Globus pallidus (tissue), 1 donor: ENCODE data around the gene ENTPD8.

ENCODE experiments used
- DNase-seq: peaks from one replicate; pipeline ENCODE4 v3.0.0-alpha.2; 2015; ENCODE audit warnings: low spot score

The ENTPD8 gene

DNA sequence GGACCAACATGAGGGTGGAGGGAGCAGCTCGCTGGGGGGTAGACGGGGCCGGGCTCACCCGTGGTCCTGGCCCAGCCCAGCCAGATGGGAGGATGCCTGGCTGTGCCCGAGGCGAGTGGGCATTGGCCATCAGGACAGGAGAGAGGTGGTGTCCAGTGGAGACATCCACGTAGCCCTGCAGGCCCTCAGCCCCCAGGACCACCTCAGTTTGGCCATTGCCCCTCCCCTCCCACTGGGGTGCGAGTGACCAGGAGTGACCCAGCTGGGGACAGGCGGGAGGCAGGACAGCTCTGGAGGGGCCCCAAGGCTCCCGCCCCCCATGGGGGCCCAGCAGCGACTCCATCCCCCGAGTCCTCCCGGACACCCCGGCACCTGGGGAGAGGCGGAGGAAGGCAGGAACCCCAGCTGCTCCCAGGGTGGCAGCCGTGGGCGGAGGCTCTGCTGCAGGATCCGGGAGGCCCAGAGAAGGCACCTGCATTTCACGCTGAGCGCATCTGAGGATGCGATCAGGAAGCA is 9.7 kb downstream of the ENTPD8 start:
- DNase-seq, result no peak

GRCh38 chr9:137430723-137431415 is 10.3 kb downstream of the ENTPD8 start:
- DNase-seq, result no peak

GRCh38 chr9:137429974-137430722 is 11.0 kb downstream of the ENTPD8 start:
- no peak for DNase-seq

- DNase-seq, result no peak
Observed at GRCh38 chr9:137429546-137429890, 11.6 kb downstream of the ENTPD8 start.

GRCh38 chr9:137428841-137429545 is 12.2 kb downstream of the ENTPD8 start:
- DNase-seq, result no peak

DNA sequence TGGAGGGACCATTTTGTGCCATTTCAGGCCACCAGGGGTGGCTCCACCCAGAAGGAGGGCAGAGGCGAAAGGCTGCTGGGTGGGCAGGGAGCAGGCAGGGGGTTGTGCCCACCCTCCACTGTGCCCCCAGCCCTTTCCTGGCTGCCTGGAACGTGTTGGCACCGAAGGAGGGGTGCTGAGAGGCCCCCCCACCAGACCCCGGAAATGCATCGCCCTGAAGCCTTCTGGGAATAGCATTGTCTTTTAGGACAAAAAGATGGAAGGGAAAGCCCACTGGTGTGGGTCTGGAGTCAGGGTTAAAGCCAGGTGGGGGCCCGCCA is 12.9 kb downstream of the ENTPD8 start:
- DNase-seq, result no peak

- no peak for DNase-seq
Observed at GRCh38 chr9:137427454-137428310, 13.5 kb downstream of the ENTPD8 start.

GRCh38 chr9:137426018-137426681 is 15.0 kb downstream of the ENTPD8 start:
- no peak for DNase-seq

GRCh38 chr9:137423514-137424291 is 17.5 kb downstream of the ENTPD8 start:
- no peak for DNase-seq

DNA sequence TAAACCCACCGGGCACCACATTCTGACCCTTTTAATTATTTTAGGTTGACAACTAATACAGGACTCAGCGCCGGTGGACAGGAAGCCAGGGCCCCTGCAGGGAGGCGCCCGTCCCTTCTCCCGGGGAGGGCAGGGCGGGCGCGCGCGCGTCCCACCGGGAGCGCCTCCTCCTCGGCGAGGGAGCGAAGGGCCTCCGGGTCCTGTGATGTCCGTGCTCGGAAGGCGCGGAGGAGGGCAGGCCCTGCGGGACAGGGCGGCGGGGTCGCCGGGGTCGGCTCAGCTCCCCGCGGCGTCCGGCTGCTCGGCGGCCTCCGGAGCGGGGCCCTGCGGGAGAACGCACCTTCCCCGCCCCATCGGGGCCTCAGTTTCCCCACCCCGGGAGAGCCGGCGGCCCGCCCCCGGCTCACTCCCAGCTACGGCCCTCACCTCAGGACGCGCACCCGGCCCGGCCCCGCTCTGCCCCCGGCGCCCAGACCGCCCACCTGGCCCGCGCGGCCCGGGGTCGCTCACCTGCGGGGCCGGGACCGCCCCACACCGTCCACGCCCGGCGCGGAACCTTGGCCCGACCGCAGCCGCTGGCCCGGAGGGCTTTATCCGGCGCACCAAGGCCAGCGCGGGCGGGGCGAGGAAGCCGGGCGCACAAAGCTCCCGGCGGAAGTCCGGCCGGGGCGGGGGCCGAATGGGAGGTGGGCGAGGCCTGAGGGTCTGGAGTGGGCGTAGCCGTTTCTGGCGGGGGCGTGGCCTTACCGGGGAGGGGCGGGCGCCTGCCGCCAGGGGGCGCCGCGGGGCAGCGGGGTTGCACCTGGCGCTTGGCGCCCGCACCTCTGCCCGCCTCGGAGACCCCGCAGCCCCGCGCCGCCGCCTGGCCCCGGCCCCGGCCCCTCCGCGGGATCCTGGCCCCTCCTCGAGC is 18.3 kb downstream of the ENTPD8 start, which contains the start of the genes EXD3 and NOXA1:
TSS of gene EXD3 (minus strand) at position 559 of the 910 bp plus-strand sequence. CDS start 27,805 bp downstream, outside the sequence.
TSS of gene NOXA1 (plus strand) at position 790 of the 910 bp plus-strand sequence. CDS start 137 bp downstream, outside the sequence.
- peak; percentile 87 for DNase-seq

DNA sequence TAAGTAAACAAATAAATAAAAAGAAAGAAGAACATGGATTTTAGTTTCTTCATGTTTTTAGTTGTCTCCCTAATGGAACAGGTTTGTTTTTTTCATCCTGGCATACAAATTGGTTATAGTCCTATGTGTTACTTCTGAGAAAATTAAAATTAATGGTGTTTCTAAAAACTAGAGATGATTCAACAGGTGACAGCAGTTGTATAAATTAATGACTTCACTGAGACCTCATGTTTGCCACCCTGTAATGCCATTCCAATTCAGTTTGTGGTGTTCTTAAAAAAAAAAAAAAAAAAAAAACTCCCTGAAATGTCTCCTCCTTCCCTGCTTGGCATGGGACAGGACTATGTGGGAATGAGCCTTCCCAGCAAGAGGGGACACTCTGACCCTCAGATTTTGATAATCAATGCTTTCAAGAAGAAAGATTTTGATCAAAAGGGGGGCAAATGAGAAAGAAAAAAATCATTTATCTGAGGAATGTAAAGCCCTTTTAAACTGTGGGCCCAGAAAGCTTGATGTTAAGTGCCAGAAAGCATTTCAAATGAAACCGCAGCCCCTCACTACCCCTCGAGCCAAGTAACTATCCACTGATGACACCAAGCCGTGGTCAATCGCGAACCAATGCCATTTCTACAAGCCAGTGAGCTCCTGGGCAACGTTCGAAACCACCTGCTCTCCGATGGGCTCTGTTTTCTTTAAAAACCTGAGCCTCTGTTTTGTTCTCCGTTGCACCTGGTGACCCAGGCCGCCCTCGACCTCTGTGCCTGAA is 19.1 kb downstream of the ENTPD8 start:
- no peak for DNase-seq

DNA sequence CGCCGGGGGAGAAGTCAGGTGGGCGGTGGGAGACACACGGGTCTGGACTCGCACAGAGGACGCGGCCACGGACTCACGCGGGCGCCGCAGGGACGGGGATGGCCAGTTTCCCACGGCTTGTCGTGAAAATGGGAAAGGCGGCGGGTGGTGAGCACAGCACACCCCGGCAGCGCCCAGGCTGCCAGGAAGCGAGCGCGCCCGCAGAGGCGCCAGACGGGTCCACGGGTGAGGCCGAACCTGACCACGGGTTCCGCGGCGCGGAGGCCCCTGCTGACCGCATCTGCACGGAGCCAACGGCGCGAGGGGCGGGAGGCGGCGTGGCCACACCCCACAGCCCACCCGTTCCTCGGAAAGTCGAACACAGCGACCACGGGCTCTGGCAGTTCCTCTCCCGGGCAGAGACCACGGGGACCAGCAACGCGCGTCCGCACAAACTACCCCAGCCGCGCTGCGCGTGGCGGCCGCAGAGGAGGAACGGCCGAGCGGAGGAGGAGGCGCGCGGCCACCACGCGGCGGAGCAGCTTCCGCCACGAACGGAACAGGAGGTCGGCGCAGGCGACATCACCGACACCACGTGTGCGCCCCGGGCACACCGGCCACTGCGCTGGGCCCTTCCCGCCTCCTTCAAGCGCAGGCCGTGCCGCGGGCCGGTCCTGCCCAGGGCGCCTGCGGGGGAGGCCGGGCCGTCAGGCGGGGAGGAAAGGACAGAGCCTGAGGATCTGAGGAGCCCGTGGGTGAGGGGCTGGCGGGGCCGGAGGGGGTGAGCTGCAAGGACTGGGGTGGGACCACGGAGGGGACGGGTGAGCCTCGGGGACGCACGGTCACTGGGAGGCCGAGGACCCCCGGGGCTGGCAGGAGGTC is 23.8 kb downstream of the ENTPD8 start:
- DNase-seq, result no peak

GRCh38 chr9:137416563-137417151 is 24.5 kb downstream of the ENTPD8 start:
- no peak for DNase-seq

DNA sequence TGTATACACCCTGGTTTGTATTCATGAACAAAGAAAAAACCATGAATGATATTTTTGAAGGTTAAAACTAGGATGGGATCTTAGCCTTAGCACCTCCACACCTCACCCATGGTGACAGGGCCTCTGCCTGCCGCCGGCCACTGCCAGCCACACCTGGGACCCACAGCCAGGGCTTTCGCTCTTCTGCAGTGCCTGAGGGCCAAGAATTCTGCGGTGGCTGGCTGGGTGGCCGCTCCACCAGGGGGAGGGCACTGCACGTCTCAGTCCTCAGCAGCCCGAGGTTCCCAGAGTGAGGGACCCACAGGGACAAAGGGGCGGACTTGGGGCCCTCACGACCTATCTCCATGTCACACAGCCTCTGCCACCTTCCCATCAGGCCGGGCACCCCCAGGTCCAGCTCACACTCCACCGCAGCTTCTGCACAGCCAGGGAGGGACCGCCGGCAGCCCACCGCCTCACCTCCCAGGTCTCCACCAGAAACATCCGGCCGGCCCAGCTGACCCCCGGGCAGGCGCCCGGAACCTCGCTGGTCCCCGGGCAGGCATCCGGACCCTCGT is 25.1 kb downstream of the ENTPD8 start:
- no peak for DNase-seq

DNA sequence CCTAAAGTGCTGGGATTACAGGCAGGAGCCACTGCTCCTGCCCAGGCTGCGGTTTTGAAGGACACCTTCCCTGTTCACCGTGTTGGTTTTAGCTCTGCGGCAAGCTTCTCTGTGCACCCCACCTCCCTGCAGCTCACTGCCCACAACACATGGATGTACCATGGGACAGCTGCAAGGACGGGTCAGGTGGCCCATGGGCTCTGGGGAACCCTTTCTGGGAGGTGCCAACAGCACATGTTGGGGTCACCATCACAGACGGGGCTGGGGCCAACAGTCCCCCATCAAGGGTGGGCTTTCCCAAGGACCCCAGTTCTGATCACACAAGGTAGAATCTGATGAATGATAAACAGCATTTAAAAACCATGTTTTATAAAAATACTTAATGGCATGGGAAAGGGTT is 25.7 kb downstream of the ENTPD8 start:
- DNase-seq, result no peak

DNA sequence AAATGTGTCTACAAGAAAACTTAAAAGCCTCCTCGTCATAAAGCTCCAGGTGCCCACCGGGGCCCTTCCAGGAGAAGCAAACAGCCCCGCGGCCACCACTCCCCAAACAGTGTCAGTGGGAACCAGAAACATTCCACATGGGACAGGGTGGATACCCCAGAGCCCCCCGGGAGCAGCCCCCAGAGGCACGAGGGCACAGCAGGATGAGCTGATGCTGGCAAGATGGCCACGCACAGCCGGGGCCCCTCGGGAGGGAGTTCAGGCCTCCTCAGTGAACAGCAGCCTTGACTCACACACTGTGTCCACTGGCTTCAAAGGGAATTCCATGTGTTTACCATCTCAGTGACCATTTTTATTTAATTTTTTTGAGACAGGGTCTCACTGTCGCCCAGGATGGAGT is 28.7 kb downstream of the ENTPD8 start:
- DNase-seq, result no peak
